Brain pericyte (primary cell): ENCODE results near the gene CAMK2G.

Experiments
- DNase-seq: peaks from one replicate; pipeline ENCODE4 v3.0.0-alpha.2; 2012; ENCODE audit warnings: low read depth, low spot score

The CAMK2G gene

GRCh38 chr10:73814276-73814895 is 60.0 kb downstream of the CAMK2G start:
- DNase-seq = no peak

GRCh38 chr10:73813333-73813732 is 61.0 kb downstream of the CAMK2G start:
- no peak for DNase-seq

- DNase-seq = no peak
These were observed 61.7 kb downstream of the CAMK2G start for GRCh38 chr10:73812657-73813056.

DNA sequence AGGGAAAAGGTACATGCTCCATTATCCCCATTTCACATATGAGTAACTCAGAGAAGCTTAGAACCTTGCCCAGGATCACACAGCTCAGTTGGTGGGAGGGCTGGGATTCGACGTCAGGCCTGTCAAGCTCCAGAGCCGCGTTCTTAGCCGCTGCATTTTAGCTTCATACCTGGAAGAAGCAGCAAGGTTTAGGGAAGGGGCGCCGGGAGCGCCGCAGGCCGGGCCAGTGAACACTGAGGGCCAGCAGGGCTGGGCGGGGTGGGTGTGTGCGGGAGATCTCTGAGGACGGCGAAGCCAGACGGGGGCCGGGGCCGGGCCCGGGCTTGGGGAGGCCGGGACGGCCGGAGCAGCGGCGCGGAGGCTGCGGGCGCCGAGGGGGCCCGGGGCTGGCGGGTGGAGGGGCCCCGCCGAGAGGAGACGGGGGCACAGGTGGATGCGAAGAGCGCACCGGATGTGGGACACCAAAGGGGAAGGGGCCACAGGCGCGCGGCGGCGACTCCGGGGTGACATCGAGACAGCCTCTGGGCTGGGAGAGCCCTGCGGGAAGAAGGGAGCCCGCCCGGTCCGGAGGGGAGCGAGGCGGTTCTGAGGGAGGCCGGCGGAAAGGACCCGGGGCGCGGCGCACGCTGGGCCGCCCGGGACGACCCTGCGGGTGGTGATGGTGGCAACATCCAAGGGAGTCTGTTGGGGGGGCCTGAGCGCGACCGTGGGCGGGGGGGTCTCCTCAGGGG is 63.5 kb downstream of the CAMK2G start:
- DNase-seq = no peak

- DNase-seq = no peak
These were observed 64.0 kb downstream of the CAMK2G start for GRCh38 chr10:73810358-73810734.

DNA sequence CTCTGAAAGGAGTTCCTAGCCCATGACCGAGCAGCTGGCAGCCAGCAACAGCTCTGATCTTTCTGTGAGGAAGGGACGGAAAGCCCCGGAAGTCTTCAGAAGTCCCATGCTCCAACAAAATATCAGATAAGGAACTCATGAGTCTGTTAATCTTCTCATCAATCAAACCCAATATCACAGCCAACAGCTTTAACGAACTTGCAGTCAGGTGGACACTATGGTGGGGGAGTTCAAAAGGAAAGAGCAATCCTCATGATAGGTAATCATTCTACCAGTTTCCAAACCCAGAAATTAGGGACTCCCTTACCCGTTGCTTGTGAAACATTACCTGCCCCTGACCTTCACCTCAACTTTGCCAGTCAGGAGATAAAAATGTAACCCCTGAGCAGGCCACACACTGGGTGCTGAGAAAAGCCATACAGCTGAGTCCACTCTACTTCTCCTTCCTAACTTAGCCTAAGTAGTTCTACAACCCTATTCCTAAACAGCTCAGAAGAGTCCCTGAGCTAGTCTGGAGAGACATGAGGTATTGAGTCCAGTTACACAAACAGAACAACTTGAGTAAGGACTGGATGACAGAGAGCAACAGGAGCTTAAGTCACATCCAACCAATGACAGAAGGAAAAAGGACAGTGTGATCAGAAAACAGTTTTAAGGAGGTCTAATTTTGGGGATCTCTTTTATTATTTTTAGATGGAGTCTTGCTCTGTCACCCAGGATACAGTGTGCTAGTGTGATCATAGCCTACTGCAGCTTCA is 65.1 kb downstream of the CAMK2G start:
- no peak for DNase-seq

- DNase-seq = no peak
These were observed 66.1 kb downstream of the CAMK2G start for GRCh38 chr10:73808021-73808815.

GRCh38 chr10:73807471-73807870 is 66.9 kb downstream of the CAMK2G start:
- no peak for DNase-seq

- DNase-seq = no peak
These were observed 68.0 kb downstream of the CAMK2G start for GRCh38 chr10:73806176-73806950.

DNA sequence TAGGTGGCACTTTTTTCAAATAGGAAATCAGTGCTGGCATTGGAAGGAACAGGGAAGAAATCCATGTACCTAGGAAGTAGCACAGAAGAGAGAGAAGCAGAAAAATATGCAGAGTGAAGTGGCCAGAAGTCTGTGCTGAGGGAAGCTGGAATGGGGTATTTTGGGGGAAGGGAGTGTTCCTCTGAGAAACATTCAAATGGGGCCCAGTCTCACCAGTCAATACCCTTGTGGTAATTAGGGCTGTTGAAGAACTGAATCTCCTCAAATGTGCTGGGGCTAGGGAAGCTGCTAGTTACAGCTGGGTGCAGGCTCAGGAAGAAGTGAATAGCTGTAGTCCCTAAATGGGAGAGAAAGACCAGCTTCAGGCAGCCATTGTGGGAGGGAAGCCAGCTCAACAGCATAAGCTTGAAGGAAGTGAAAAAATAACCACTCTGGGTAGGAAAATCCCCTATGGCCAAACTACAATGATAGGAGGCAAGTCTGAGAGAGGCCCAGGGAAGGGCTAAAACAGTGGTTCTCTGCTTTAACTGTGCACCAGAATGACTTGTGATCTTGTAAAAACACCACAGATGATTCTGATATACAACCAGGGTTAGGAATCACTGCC is 70.6 kb downstream of the CAMK2G start:
- DNase-seq = no peak

GRCh38 chr10:73802276-73802991 is 71.9 kb downstream of the CAMK2G start:
- no peak for DNase-seq

DNA sequence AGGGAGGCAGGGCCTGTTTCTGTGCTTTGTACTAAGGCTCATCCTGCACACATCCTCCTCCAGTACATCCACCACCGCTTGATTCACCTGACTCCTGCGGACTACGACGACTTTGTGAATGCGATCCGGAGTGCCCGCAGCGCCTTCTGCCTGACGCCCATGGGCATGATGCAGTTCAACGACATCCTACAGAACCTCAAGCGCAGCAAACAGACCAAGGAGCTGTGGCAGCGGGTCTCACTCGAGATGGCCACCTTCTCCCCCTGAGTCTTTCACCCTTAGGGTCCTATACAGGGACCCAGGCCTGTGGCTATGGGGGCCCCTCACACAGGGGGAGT is 73.1 kb downstream of the CAMK2G start:
- no peak for DNase-seq

- no peak for DNase-seq
These were observed 73.6 kb downstream of the CAMK2G start for GRCh38 chr10:73800560-73801252.

- DNase-seq = no peak
These were observed 74.3 kb downstream of the CAMK2G start for GRCh38 chr10:73799899-73800559.

DNA sequence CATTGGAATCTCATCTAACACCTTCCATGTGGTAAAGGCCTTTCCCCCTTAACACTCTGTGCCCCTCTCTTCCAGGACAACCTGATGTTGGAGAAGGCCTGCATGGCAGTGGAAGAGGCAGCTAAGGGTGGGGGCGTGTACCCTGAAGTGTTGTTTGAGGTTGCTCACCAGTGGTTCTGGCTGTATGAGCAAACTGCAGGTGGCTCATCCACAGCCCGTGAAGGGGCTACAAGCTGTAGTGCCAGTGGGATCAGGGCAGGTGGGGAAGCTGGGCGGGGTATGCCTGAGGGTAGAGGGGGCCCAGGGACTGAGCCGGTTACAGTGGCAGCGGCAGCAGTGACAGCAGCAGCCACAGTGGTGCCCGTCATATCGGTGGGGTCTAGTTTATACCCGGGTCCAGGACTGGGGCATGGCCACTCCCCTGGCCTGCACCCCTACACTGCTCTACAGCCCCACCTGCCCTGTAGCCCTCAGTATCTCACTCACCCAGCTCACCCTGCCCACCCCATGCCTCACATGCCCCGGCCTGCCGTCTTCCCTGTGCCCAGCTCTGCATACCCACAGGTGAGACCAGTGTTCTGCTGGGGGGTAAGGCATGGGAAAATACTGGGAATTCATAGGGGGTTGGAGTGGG is 75.3 kb downstream of the CAMK2G start:
- DNase-seq = no peak

DNA sequence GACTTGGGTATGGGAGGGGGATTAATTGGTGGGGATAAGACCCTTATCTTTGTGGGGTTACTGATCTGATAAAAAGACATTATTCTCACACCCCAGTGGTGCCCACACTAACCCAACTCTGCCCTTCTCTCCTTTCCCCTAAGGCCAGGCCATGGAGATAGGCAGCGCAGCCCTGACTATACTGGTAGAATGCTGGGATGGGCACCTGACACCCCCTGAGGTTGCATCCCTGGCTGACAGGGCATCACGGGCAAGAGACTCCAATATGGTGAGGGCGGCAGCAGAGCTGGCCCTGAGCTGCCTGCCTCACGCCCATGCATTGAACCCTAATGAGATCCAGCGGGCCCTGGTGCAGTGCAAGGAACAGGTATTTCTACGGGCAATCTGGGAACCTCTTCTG is 76.3 kb downstream of the CAMK2G start:
- DNase-seq = no peak

DNA sequence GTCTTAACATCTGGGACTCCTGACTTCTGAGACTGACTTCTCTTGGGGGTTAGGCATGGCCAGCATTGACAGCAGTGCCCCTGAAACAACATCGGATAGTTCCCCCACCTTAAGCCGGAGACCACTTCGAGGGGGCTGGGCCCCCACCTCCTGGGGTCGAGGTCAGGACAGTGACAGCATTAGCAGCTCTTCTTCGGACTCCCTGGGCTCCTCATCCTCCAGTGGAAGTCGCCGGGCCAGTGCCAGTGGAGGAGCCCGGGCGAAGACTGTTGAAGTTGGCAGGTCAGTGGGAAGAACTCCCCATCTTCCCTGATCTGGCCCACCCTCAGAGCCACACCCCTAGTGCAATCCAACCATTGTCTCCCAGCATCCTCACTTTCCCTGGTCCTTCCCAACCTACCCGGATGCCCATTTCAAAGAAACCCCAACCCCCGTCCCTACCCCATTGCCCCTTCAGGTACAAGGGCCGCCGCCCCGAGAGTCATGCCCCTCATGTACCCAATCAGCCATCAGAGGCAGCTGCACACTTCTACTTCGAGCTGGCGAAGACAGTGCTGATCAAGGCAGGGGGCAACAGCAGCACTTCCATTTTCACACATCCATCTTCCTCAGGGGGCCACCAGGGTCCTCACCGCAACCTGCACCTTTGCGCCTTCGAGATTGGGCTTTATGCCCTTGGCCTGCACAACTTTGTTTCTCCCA is 76.9 kb downstream of the CAMK2G start:
- DNase-seq = no peak

GRCh38 chr10:73796766-73797165 is 77.6 kb downstream of the CAMK2G start:
- DNase-seq = no peak
